Measurements from ENCODE around the gene MDM2. TPM values are rescaled to one million over a fixed set of nuclear protein-coding genes. Genes with fewer than 3 reads are reported as not detected.

The MDM2 gene
- total and polyA plus RNA-seq, 9 donors = 27.5 to 61.8 (median 43.5) TPM

DNA sequence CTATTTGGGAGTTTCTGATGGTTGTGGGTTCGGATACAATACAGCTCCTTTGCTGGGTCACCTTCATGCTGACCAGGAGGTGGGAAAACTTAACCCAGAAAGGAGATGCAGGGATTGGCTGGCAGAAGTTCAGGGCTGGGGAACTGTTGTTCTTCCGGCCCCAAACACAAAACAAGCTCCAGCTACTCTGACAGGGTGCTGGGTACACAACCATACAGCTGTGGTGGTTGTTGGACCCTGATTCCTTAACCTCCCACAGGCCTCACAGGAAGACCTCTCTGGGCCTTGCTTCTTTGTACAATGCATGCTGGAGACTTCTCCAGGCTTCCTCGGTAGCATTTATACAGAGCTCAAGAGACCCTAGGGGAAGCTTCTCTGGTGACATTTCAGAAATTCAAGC is 77.4 kb downstream of the MDM2 start:
- 59% methylated on average over 2 of the region's 3 CpGs for WGBS (ENCODE audit: insufficient coverage)
- H3K4me3 ChIP-seq (ENCODE audit: low read length) = no peak overlapping the region
- no peaks in the 10 kb centered on the region for H3K9me3 ChIP-seq (replicated peaks; ENCODE audit: control insufficient read depth, low read depth, low read length)
- DNase-seq = no peak
- H3K27ac ChIP-seq (ENCODE audit: low read length) = no peak overlapping the region
- no peaks in the 10 kb centered on the region for H3K27me3 ChIP-seq (ENCODE audit: control insufficient read depth, insufficient read depth, low read length)
- no peaks in the 10 kb centered on the region for H3K36me3 ChIP-seq (ENCODE audit: control insufficient read depth, insufficient read depth, low read length)
- H3K4me1 ChIP-seq (ENCODE audit: control insufficient read depth, insufficient read depth, low read length) = no peaks in the 10 kb centered on the region

GRCh38 chr12:68886636-68887572 is 78.9 kb downstream of the MDM2 start:
- H3K4me1 ChIP-seq (ENCODE audit: control insufficient read depth, insufficient read depth, low read length) = no peaks in the 10 kb centered on the region
- H3K36me3 ChIP-seq (ENCODE audit: control insufficient read depth, insufficient read depth, low read length) = no peaks in the 10 kb centered on the region
- no peaks in the 10 kb centered on the region for H3K9me3 ChIP-seq (replicated peaks; ENCODE audit: control insufficient read depth, low read depth, low read length)
- no peak for DNase-seq
- no peaks in the 10 kb centered on the region for H3K27me3 ChIP-seq (ENCODE audit: control insufficient read depth, insufficient read depth, low read length)
- no peak overlapping the region for H3K27ac ChIP-seq (ENCODE audit: low read length)
- WGBS (ENCODE audit: insufficient coverage) = 50% methylated on average over 2 of the region's 5 CpGs
- no peak overlapping the region for H3K4me3 ChIP-seq (ENCODE audit: low read length)

DNA sequence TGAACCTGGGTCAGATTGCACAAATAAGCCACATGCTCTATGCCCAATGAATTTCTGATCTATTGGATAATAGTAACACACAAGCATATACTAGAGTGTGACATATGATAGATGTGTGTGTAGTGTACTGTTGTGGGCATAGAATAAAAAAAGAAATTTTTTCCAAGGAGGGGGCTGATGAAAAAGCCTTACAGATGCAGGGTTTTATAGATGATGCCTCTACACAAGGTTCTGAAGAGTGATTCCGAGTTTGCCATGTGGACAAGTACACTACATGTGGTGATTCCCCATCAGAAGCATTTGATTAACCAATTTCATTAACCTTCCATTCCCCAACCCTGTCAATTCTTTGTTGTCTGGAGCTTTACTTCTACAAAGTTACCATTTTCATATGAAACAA is 79.7 kb downstream of the MDM2 start:
- Histone ChIP-seq H3K4me1 (ENCODE audit: control insufficient read depth, insufficient read depth, low read length) (no peaks in the 10 kb centered on the region), H3K9me3 (replicated peaks; ENCODE audit: control insufficient read depth, low read depth, low read length) (no peaks in the 10 kb centered on the region), H3K36me3 (ENCODE audit: control insufficient read depth, insufficient read depth, low read length) (no peaks in the 10 kb centered on the region), H3K27ac (ENCODE audit: low read length) (no peak overlapping the region), H3K4me3 (ENCODE audit: low read length) (no peak overlapping the region), H3K27me3 (ENCODE audit: control insufficient read depth, insufficient read depth, low read length) (no peaks in the 10 kb centered on the region)
- no peak for DNase-seq
- WGBS (ENCODE audit: insufficient coverage) = no CpG with 5 or more reads among the region's 1 CpG

- no peaks in the 10 kb centered on the region for H3K27me3 ChIP-seq (ENCODE audit: control insufficient read depth, insufficient read depth, low read length)
- H3K27ac ChIP-seq (ENCODE audit: low read length) = no peak overlapping the region
- DNase-seq = no peak
- H3K9me3 ChIP-seq (replicated peaks; ENCODE audit: control insufficient read depth, low read depth, low read length) = no peaks in the 10 kb centered on the region
- no peak overlapping the region for H3K4me3 ChIP-seq (ENCODE audit: low read length)
- H3K36me3 ChIP-seq (ENCODE audit: control insufficient read depth, insufficient read depth, low read length) = no peaks in the 10 kb centered on the region
- H3K4me1 ChIP-seq (ENCODE audit: control insufficient read depth, insufficient read depth, low read length) = no peaks in the 10 kb centered on the region
Observed at GRCh38 chr12:68888243-68888642, 80.3 kb downstream of the MDM2 start.

DNA sequence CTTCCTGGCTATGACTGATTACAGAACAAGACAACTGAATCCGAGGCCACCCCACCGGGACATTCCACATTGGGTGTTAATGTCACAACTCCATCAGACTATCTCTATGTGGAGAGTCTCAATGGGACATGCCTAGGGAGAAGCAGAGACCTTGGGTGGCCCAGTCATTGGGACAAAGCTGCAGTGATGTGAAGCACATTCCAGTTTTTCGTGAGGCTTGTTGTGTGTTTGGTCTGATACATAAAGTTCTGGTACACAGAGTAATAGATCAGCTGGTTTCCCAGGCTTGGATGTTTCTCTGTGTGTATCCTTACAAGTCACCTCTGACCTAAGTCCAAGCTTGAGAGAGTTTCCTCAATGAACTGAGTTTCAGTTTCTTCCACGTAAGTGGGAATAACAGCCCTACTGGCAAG is 82.7 kb downstream of the MDM2 start:
- no peaks in the 10 kb centered on the region for H3K4me1 ChIP-seq (ENCODE audit: control insufficient read depth, insufficient read depth, low read length)
- no peaks in the 10 kb centered on the region for H3K36me3 ChIP-seq (ENCODE audit: control insufficient read depth, insufficient read depth, low read length)
- H3K27me3 ChIP-seq (ENCODE audit: control insufficient read depth, insufficient read depth, low read length) = no peaks in the 10 kb centered on the region
- no peaks in the 10 kb centered on the region for H3K9me3 ChIP-seq (replicated peaks; ENCODE audit: control insufficient read depth, low read depth, low read length)
- 60% methylated on average over 1 of the region's 4 CpGs for WGBS (ENCODE audit: insufficient coverage)
- peak; percentile 14 for DNase-seq
- no peak overlapping the region for H3K4me3 ChIP-seq (ENCODE audit: low read length)
- no peak overlapping the region for H3K27ac ChIP-seq (ENCODE audit: low read length)

DNA sequence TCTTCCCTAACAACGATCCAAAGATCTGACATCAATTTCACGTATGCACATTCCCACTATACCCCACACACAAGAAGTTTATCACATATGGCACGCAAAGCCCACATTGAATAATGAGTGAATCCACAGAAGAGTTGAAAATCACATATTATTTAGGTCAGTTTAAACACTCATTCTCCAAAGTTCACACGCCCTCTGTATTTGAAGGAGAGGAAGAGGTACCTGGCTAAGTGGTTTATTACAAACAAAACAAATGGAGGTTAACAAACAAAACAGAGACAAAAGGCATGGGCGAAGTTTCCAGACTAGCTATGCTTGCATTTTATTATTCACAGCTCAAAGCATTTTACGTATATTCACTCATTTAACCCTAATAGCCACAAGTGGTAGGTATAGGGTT is 83.2 kb downstream of the MDM2 start:
- DNase-seq = no peak
- H3K27ac ChIP-seq (ENCODE audit: low read length) = no peak overlapping the region
- H3K4me3 ChIP-seq (ENCODE audit: low read length) = no peak overlapping the region
- H3K4me1 ChIP-seq (ENCODE audit: control insufficient read depth, insufficient read depth, low read length) = no peaks in the 10 kb centered on the region
- H3K9me3 ChIP-seq (replicated peaks; ENCODE audit: control insufficient read depth, low read depth, low read length) = no peaks in the 10 kb centered on the region
- no peaks in the 10 kb centered on the region for H3K36me3 ChIP-seq (ENCODE audit: control insufficient read depth, insufficient read depth, low read length)
- WGBS (ENCODE audit: insufficient coverage) = no CpG with 5 or more reads among the region's 6 CpGs
- no peaks in the 10 kb centered on the region for H3K27me3 ChIP-seq (ENCODE audit: control insufficient read depth, insufficient read depth, low read length)

DNA sequence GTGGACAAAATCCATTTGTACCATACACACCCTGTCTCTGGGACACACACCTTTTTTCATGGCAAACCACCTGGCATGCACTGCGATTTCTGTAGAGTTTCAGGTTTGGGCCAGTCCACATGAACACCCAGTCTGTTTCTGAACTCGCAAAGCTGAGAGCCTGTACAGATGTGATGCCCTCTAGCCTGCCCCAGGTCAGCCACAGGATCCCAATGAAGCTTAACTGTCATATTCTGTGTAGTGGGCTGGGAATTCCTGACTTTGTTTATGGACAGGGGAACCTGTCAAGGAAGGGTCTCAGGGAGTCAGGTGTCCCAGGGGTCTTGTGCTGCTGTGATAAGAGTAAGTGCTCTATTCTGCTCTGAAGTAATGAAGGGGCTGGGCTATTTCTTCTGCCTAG is 85.2 kb downstream of the MDM2 start:
- Histone ChIP-seq H3K36me3 (ENCODE audit: control insufficient read depth, insufficient read depth, low read length) (no peaks in the 10 kb centered on the region), H3K27me3 (ENCODE audit: control insufficient read depth, insufficient read depth, low read length) (no peaks in the 10 kb centered on the region), H3K27ac (ENCODE audit: low read length) (no peak overlapping the region), H3K4me1 (ENCODE audit: control insufficient read depth, insufficient read depth, low read length) (no peaks in the 10 kb centered on the region), H3K9me3 (replicated peaks; ENCODE audit: control insufficient read depth, low read depth, low read length) (no peaks in the 10 kb centered on the region), H3K4me3 (ENCODE audit: low read length) (no peak overlapping the region)
- WGBS (ENCODE audit: insufficient coverage) = 100% methylated on average over 1 of the region's 2 CpGs
- no peak for DNase-seq

- Histone ChIP-seq H3K27ac (ENCODE audit: low read length) (no peak overlapping the region), H3K27me3 (ENCODE audit: control insufficient read depth, insufficient read depth, low read length) (no peaks in the 10 kb centered on the region), H3K36me3 (ENCODE audit: control insufficient read depth, insufficient read depth, low read length) (no peaks in the 10 kb centered on the region), H3K4me1 (ENCODE audit: control insufficient read depth, insufficient read depth, low read length) (no peaks in the 10 kb centered on the region), H3K9me3 (replicated peaks; ENCODE audit: control insufficient read depth, low read depth, low read length) (no peaks in the 10 kb centered on the region), H3K4me3 (ENCODE audit: low read length) (no peak overlapping the region)
- DNase-seq = no peak
- WGBS (ENCODE audit: insufficient coverage) = 63% methylated on average over 2 of the region's 3 CpGs
Observed at GRCh38 chr12:68893741-68894140, 85.8 kb downstream of the MDM2 start.

DNA sequence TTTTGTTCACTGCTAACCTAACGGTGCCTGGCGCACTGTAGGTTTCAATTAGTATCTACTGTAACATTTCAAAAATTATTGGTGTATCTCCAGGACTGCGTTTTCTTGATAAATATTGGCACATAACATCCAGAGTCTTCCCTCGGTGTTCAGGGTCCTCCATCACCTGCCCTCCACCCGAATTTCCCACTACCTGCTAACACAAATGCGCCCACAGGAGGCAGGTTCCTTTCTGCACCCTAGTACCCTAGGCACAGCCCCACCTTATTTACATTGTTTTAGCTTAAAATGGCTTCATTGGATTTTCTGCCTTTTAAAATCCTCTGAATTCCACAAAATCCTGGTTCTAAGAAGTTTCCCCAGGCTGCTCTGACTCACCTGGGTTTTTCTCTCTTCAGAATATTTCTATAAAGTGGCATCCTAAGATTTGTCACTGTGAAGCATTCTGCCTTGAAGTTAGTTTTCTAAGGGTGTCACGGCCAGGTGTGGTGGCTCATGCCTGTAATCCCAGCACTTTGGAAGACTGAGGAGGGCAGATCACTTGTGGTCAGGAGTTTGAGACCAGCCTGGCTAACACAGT is 86.4 kb downstream of the MDM2 start:
- WGBS (ENCODE audit: insufficient coverage) = 85% methylated on average over 4 of the region's 7 CpGs
- Histone ChIP-seq H3K27ac (ENCODE audit: low read length) (no peak overlapping the region), H3K9me3 (replicated peaks; ENCODE audit: control insufficient read depth, low read depth, low read length) (no peaks in the 10 kb centered on the region)

GRCh38 chr12:68896881-68897540 is 89.0 kb downstream of the MDM2 start:
- Histone ChIP-seq H3K27ac (ENCODE audit: low read length) (no peak overlapping the region), H3K4me3 (ENCODE audit: low read length) (no peak overlapping the region), H3K4me1 (ENCODE audit: control insufficient read depth, insufficient read depth, low read length) (peaks cover 2% of the 10 kb centered on the region), H3K9me3 (replicated peaks; ENCODE audit: control insufficient read depth, low read depth, low read length) (no peaks in the 10 kb centered on the region), H3K27me3 (ENCODE audit: control insufficient read depth, insufficient read depth, low read length) (no peaks in the 10 kb centered on the region), H3K36me3 (ENCODE audit: control insufficient read depth, insufficient read depth, low read length) (no peaks in the 10 kb centered on the region)
- WGBS (ENCODE audit: insufficient coverage) = no CpG with 5 or more reads among the region's 4 CpGs
- DNase-seq = peak; percentile 41

More for the DNA sequence above, 86.4 kb downstream of the MDM2 start:
- no peak for DNase-seq
- no peak overlapping the region for H3K4me3 ChIP-seq (ENCODE audit: low read length)
- H3K4me1 ChIP-seq (ENCODE audit: control insufficient read depth, insufficient read depth, low read length) = peaks cover 2% of the 10 kb centered on the region
- no peaks in the 10 kb centered on the region for H3K27me3 ChIP-seq (ENCODE audit: control insufficient read depth, insufficient read depth, low read length)
- H3K36me3 ChIP-seq (ENCODE audit: control insufficient read depth, insufficient read depth, low read length) = no peaks in the 10 kb centered on the region

Data from muscle of leg (tissue), 11 donors.